Measurements from ENCODE around the gene NBPF11. TPM values are rescaled to one million over a fixed set of nuclear protein-coding genes. Genes with fewer than 3 reads are reported as not detected.
"Not testable (repeated sequence)": the region's sequence is repeated elsewhere in the genome, so short reads cannot be mapped to it uniquely, and the experiment has no call there.

The NBPF11 gene
- total and polyA plus RNA-seq, 4 experiments from 2014 or later, result 0.35 to 30.0 (median 16.1) TPM

DNA sequence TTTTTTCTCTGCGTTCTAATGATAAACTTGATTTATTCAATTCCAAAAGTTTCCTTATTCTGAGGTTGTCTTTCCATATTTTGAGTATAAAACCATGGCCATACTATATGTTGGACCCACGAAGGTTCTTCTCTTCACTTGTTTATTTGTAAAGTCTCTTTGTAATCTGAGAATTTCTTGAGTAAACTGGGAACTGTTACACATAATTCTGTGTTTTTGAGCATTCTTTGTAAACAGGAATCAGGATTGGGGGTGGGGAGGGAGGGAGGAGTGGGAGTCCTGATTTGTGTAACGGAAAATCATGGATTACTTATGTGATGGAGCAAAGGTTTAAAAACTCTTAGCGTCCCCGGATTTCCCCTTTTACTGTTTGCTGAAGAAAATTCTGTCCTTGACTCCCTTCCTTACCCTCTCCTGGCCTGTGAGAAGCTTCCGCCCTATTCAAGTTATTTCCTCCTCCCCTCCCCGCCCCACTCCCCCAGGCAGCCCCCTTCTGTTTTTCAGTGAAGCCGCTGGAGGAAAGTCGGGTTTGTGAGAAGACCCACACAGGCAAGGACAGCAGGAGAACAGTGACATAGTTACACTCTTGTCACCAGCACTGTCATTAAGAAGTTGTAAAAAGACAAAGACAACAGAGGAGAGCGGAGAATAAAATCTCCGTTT lies 6.4 kb upstream of the NBPF11 start:
- Mint-ChIP-seq H3K9me3 (no peaks in the 10 kb centered on the region), H3K4me3 (peak overlapping the region in 3 of 8 donors; percentile 7 to 60 (median 46)), H3K27me3 (peaks cover 13 to 17% of the 10 kb centered on the region in 2 donors), H3K27ac (no peak overlapping the region), H3K36me3 (no peaks in the 10 kb centered on the region), H3K4me1 (peaks cover 0 to 16% (median 7%) of the 10 kb centered on the region in 4 donors)
- no peaks in the 10 kb centered on the region for H3K36me3 ChIP-seq (ENCODE audit: insufficient read depth, low read length)
- DNase-seq, result no peak
- intact Hi-C loops (cut with micrococcal nuclease), result loop anchor here (10.0 kb wide), 1 partner anchor 176 kb away; no protein-coding TSS in a partner anchor
- ChIA-PET CTCF (ENCODE audit: partially characterized antibody) (no interaction called here), POLR2A (ENCODE audit: partially characterized antibody) (no interaction called here)
- H3K27me3 ChIP-seq (ENCODE audit: insufficient read depth, low read length), result no peaks in the 10 kb centered on the region
- no peaks in the 10 kb centered on the region for H3K9me3 ChIP-seq (ENCODE audit: control insufficient read depth in 1 of 2, low read length in 2 of 2)
- H3K27ac ChIP-seq (ENCODE audit: low read depth, low read length), result no peak overlapping the region
- no peak overlapping the region for H3K4me3 ChIP-seq (ENCODE audit: low read length in 2 of 2)
- H3K4me1 ChIP-seq (ENCODE audit: insufficient read depth, low read length), result no peaks in the 10 kb centered on the region

DNA sequence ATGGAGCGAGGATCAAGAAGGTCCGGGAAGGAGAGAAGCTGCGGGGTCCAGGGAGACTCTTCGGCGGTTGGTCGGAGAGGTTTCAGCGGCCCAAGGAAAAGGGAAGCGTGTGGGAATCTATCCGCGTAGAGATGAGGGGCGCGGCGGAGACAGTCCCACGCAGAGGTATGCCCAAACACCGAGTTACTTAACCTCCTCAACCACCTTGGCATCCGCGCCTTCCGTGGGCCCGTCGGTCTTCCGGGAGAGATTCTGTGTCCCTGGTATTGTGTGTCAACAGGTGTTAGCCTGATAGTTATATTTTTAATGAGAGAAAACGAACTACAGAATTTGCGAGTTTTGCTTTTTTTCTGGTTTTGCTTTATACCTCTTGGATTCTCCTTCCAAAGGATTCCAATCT lies 5.7 kb upstream of the NBPF11 start:
- H3K36me3 Mint-ChIP-seq; DNase-seq; H3K27ac ChIP-seq (ENCODE audit: low read depth, low read length); H3K4me3 ChIP-seq (ENCODE audit: low read length in 2 of 2); H3K36me3 ChIP-seq (ENCODE audit: insufficient read depth, low read length); H3K9me3 ChIP-seq (ENCODE audit: control insufficient read depth in 1 of 2, low read length in 2 of 2); H3K27ac Mint-ChIP-seq; H3K4me1 ChIP-seq (ENCODE audit: insufficient read depth, low read length); H3K9me3 Mint-ChIP-seq; H3K27me3 ChIP-seq (ENCODE audit: insufficient read depth, low read length); CTCF ChIA-PET (ENCODE audit: partially characterized antibody); POLR2A ChIA-PET (ENCODE audit: partially characterized antibody): not testable (repeated sequence)
- peak overlapping the region in 4 of 8 donors; percentile 7 to 60 (median 26) for H3K4me3 Mint-ChIP-seq
- H3K4me1 Mint-ChIP-seq, result peaks cover 1 to 19% (median 9%) of the 10 kb centered on the region in 4 donors
- peaks cover 13 to 17% of the 10 kb centered on the region in 2 donors for H3K27me3 Mint-ChIP-seq
- intact Hi-C loops (cut with micrococcal nuclease), result loop anchor here (10.0 kb wide), 1 partner anchor 177 kb away; no protein-coding TSS in a partner anchor

GRCh38 chr1:148155494-148156275 lies 3.6 kb upstream of the NBPF11 start:
- H3K4me1 ChIP-seq (ENCODE audit: insufficient read depth, low read length); DNase-seq; H3K36me3 Mint-ChIP-seq; H3K27me3 ChIP-seq (ENCODE audit: insufficient read depth, low read length); H3K9me3 ChIP-seq (ENCODE audit: control insufficient read depth in 1 of 2, low read length in 2 of 2); POLR2A ChIA-PET (ENCODE audit: partially characterized antibody); H3K27ac ChIP-seq (ENCODE audit: low read depth, low read length); CTCF ChIA-PET (ENCODE audit: partially characterized antibody); H3K36me3 ChIP-seq (ENCODE audit: insufficient read depth, low read length); H3K4me3 ChIP-seq (ENCODE audit: low read length in 2 of 2); H3K9me3 Mint-ChIP-seq; H3K27ac Mint-ChIP-seq: not testable (repeated sequence)
- Mint-ChIP-seq H3K4me1 (peaks cover 2 to 29% (median 17%) of the 10 kb centered on the region in 4 donors), H3K4me3 (peak overlapping the region in 1 of 8 donors; percentile 29), H3K27me3 (peaks cover 13 to 17% of the 10 kb centered on the region in 2 donors)
- intact Hi-C loops (cut with micrococcal nuclease), result loop anchor here (10.0 kb wide), 1 partner anchor 179 kb away; no protein-coding TSS in a partner anchor

- H3K9me3 ChIP-seq (ENCODE audit: control insufficient read depth in 1 of 2, low read length in 2 of 2); H3K27me3 ChIP-seq (ENCODE audit: insufficient read depth, low read length); H3K4me3 ChIP-seq (ENCODE audit: low read length in 2 of 2); CTCF ChIA-PET (ENCODE audit: partially characterized antibody); DNase-seq; H3K4me1 ChIP-seq (ENCODE audit: insufficient read depth, low read length); H3K27ac ChIP-seq (ENCODE audit: low read depth, low read length); POLR2A ChIA-PET (ENCODE audit: partially characterized antibody); H3K36me3 ChIP-seq (ENCODE audit: insufficient read depth, low read length); H3K9me3 Mint-ChIP-seq; H3K36me3 Mint-ChIP-seq; H3K27me3 Mint-ChIP-seq: not testable (repeated sequence)
- intact Hi-C loops (cut with micrococcal nuclease), result loop anchor here (10.0 kb wide), 1 partner anchor 182 kb away; no protein-coding TSS in a partner anchor
- H3K4me3 Mint-ChIP-seq, result peak overlapping the region; percentile 65 to 96 (median 82)
- peak overlapping the region in 6 of 7 donors; percentile 36 to 84 (median 66) for H3K27ac Mint-ChIP-seq
- peaks cover 2 to 24% (median 14%) of the 10 kb centered on the region in 4 donors for H3K4me1 Mint-ChIP-seq
These were observed 714 bp upstream of the NBPF11 start for GRCh38 chr1:148152795-148153194.

- peak overlapping the region in 1 of 2 donors; percentile 69 for H3K4me3 ChIP-seq (ENCODE audit: low read length in 2 of 2)
- CTCF ChIA-PET (ENCODE audit: partially characterized antibody); H3K9me3 Mint-ChIP-seq; H3K9me3 ChIP-seq (ENCODE audit: control insufficient read depth in 1 of 2, low read length in 2 of 2); POLR2A ChIA-PET (ENCODE audit: partially characterized antibody); H3K36me3 ChIP-seq (ENCODE audit: insufficient read depth, low read length); H3K36me3 Mint-ChIP-seq; H3K27me3 Mint-ChIP-seq; H3K27me3 ChIP-seq (ENCODE audit: insufficient read depth, low read length); H3K4me1 ChIP-seq (ENCODE audit: insufficient read depth, low read length): not testable (repeated sequence)
- H3K27ac ChIP-seq (ENCODE audit: low read depth, low read length), result peak overlapping the region; percentile 50
- Mint-ChIP-seq H3K27ac (peak overlapping the region in 5 of 7 donors; percentile 42 to 91 (median 57)), H3K4me3 (peak overlapping the region; percentile 96 to 99 (median 96)), H3K4me1 (peaks cover 4 to 24% (median 15%) of the 10 kb centered on the region in 4 donors)
- intact Hi-C loops (cut with micrococcal nuclease), result loop anchor here (10.0 kb wide), 1 partner anchor 183 kb away; no protein-coding TSS in a partner anchor
- DNase-seq, result peak in 2 of 5 donors; percentile 23 to 44
These were observed 686 bp downstream of the NBPF11 start for GRCh38 chr1:148151371-148151819.

DNA sequence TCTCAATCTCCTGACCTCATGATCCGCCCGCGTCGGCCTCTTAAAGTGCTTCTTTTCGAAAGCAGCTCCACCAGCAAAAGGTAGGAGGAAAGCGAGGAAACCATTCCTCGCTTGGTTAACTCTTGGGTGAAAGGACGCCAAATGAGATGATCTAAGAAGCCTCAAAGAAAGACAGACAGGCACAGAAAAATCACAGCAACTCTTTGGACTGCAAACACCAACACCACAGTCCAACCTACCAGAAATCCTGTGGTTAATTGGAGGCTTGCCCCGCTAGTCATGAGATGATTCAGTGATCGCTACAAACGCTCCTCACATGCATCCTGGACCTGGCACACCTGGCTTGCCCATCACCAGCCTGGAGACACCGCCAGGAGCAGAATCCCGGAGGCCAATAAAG lies 1.1 kb downstream of the NBPF11 start:
- H3K9me3 Mint-ChIP-seq; H3K9me3 ChIP-seq (ENCODE audit: control insufficient read depth in 1 of 2, low read length in 2 of 2); H3K27me3 Mint-ChIP-seq; POLR2A ChIA-PET (ENCODE audit: partially characterized antibody); H3K36me3 Mint-ChIP-seq; H3K27me3 ChIP-seq (ENCODE audit: insufficient read depth, low read length); H3K4me1 ChIP-seq (ENCODE audit: insufficient read depth, low read length); DNase-seq; CTCF ChIA-PET (ENCODE audit: partially characterized antibody); H3K27ac ChIP-seq (ENCODE audit: low read depth, low read length); H3K36me3 ChIP-seq (ENCODE audit: insufficient read depth, low read length): not testable (repeated sequence)
- peak overlapping the region in 1 of 2 donors; percentile 69 for H3K4me3 ChIP-seq (ENCODE audit: low read length in 2 of 2)
- intact Hi-C loops (cut with micrococcal nuclease), result loop anchor here (10.0 kb wide), 1 partner anchor 184 kb away; no protein-coding TSS in a partner anchor
- peak overlapping the region in 4 of 7 donors; percentile 31 to 57 (median 46) for H3K27ac Mint-ChIP-seq
- H3K4me3 Mint-ChIP-seq, result peak overlapping the region; percentile 84 to 99 (median 96)
- peaks cover 4 to 24% (median 13%) of the 10 kb centered on the region in 4 donors for H3K4me1 Mint-ChIP-seq

DNA sequence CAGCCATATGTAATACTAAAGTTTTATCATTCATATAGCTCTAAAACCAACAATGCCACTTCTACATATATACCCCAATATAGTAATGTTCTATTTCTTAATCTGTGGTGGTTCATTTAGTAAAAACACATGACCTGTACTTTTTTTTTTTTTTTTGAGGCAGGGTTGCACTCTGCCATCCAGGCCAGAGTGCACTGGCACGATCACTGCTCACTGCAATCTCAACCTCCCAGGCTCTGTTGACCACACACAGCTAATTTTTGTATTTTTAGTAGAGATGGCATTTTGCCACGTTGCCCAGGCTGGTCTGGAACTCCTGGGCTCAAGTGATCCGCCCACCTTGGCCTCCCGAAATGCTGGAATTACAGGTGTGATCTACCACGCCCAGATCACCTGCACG lies 2.1 kb downstream of the NBPF11 start:
- H3K36me3 Mint-ChIP-seq; H3K4me1 ChIP-seq (ENCODE audit: insufficient read depth, low read length); CTCF ChIA-PET (ENCODE audit: partially characterized antibody); H3K27me3 ChIP-seq (ENCODE audit: insufficient read depth, low read length); H3K27ac Mint-ChIP-seq; H3K36me3 ChIP-seq (ENCODE audit: insufficient read depth, low read length); H3K9me3 Mint-ChIP-seq; H3K9me3 ChIP-seq (ENCODE audit: control insufficient read depth in 1 of 2, low read length in 2 of 2); POLR2A ChIA-PET (ENCODE audit: partially characterized antibody); H3K27me3 Mint-ChIP-seq; DNase-seq; H3K27ac ChIP-seq (ENCODE audit: low read depth, low read length); H3K4me3 ChIP-seq (ENCODE audit: low read length in 2 of 2): not testable (repeated sequence)
- intact Hi-C loops (cut with micrococcal nuclease), result loop anchor here (10.0 kb wide), 1 partner anchor 185 kb away; no protein-coding TSS in a partner anchor
- peaks cover 4 to 18% (median 10%) of the 10 kb centered on the region in 4 donors for H3K4me1 Mint-ChIP-seq
- H3K4me3 Mint-ChIP-seq, result peak overlapping the region in 2 of 8 donors; percentile 30 to 34
